Fibroblast of lung (primary cell): Measurements from ENCODE around the gene PTMA.

Experiments
- CTCF ChIP-seq, 2 donors: IDR thresholded peaks in 1 of 2; conservative IDR thresholded peaks in 1 of 2; 1 replicate in 1 of 2; 2 replicates in 1 of 2; pipeline ENCODE4 v1.5.1; 2011 to 2012; ENCODE audit warnings: low read length in 2 of 2, control low read depth in 1 of 2, inconsistent platforms in 1 of 2, low read depth in 1 of 2, mild to moderate bottlenecking in 1 of 2
- EZH2 ChIP-seq: IDR thresholded peaks from 2 replicates; pipeline ENCODE4 v1.5.1; 2012; ENCODE audit warnings: low read length, control low read depth, mild to moderate bottlenecking; ENCODE audit errors: missing control alignments

DNA sequence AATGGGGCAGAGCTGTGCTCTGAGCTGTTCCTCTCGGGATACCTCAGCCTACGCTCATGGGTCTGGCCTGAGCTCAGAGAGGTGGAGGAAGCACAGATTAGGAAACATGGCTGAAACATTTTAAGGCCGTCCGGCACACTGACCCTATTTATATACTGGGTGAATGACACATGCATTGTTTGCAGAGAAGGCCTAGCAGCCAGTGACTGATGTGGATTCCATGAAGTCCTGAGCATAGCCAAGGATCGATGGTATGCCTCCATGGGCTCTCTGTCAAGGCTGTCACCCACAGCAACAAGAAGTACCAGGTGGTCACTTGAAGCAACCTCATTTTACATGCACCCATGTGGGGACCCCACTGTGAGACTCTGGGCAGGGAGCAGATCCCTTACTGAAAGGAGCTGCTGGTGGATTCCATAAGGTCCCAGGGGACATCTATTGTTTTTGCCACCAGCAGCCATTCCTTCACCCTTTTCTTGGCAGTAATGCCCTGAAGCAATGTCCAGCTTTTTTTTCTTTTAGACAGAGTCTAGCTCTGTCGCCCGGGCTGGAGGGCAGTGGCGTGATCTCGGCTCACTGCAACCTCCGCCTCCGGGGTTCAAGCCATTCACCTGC lies 8.4 kb downstream of the PTMA start:
- TF ChIP-seq CTCF (conservative IDR thresholded peaks at IDR 0.05 in 1 of 2, IDR thresholded peaks at IDR 0.05 in 1 of 2; ENCODE audit: low read depth in 1 of 2, low read length in 2 of 2) = no peak
- TF ChIP-seq EZH2 = no peak
